AG09319 (cell line): ENCODE results near the gene SPOCK1.

Experiments used
- DNase-seq: peaks from one replicate; pipeline ENCODE4 v3.0.0-alpha.2; 2010; ENCODE audit warnings: low read depth; ENCODE audit errors: extremely low read depth
- CTCF ChIP-seq: IDR thresholded peaks from 2 replicates; pipeline ENCODE4 v1.5.1; 2011; ENCODE audit warnings: low read depth, mild to moderate bottlenecking, inconsistent platforms, low read length, moderate library complexity

SPOCK1 gene

GRCh38 chr5:137312011-137312410 is 187.1 kb downstream of the SPOCK1 start:
- DNase-seq: no peak
- TF ChIP-seq CTCF: no peak

GRCh38 chr5:137310051-137310730 is 188.9 kb downstream of the SPOCK1 start:
- DNase-seq: peak; percentile 67
- TF ChIP-seq CTCF: no peak

- DNase-seq: no peak
- no peak for TF ChIP-seq CTCF
Observed at GRCh38 chr5:137309290-137309689, 189.8 kb downstream of the SPOCK1 start.

GRCh38 chr5:137308311-137308710 is 190.8 kb downstream of the SPOCK1 start:
- DNase-seq: no peak

GRCh38 chr5:137306903-137307302 is 192.2 kb downstream of the SPOCK1 start:
- no peak for TF ChIP-seq CTCF
- DNase-seq: no peak

More at GRCh38 chr5:137308311-137308710, 190.8 kb downstream of the SPOCK1 start:
- TF ChIP-seq CTCF: no peak

- no peak for TF ChIP-seq CTCF
- DNase-seq: no peak
Observed at GRCh38 chr5:137305971-137306602, 193.0 kb downstream of the SPOCK1 start.

GRCh38 chr5:137304226-137304874 is 194.8 kb downstream of the SPOCK1 start:
- no peak for DNase-seq
- TF ChIP-seq CTCF: no peak
